Measurements from ENCODE around the gene CLEC6A. TPM values are rescaled to one million over a fixed set of nuclear protein-coding genes. Genes with fewer than 3 reads are reported as not detected.

The CLEC6A gene
- total RNA-seq, 1 experiment from 2014 or later = not detected

- no peaks in the 10 kb centered on the region for H3K36me3 Mint-ChIP-seq (ENCODE audit: insufficient read depth, unreplicated experiment)
- CTCF ChIA-PET = interaction anchor here (0.6 to 1.3 kb wide), 2 partner anchors 25 to 366 kb away, joined by 4 read pairs; no protein-coding TSS in a partner anchor
- no peak for TF ChIP-seq CTCF (IDR thresholded peaks at IDR 0.05; ENCODE audit: unreplicated experiment)
- no peak for DNase-seq (ENCODE audit: unreplicated experiment)
- no peak overlapping the region for H3K27ac Mint-ChIP-seq (ENCODE audit: low read depth, unreplicated experiment)
- peaks cover 51% of the 10 kb centered on the region for H3K27me3 Mint-ChIP-seq (ENCODE audit: insufficient read depth, unreplicated experiment)
- intact Hi-C loops (cut with micrococcal nuclease) = no loop called here
- no peak overlapping the region for H3K4me3 Mint-ChIP-seq (ENCODE audit: unreplicated experiment)
- H3K4me1 Mint-ChIP-seq (ENCODE audit: insufficient read depth, unreplicated experiment) = no peaks in the 10 kb centered on the region
- H3K9me3 Mint-ChIP-seq (ENCODE audit: unreplicated experiment) = no peaks in the 10 kb centered on the region
- POLR2A ChIA-PET = no interaction called here
- BruUV-seq (replicated peaks) = no TSS peak
These were observed 63.4 kb downstream of the CLEC6A start for GRCh38 chr12:8519171-8519570.

GRCh38 chr12:8527250-8528130 is 71.7 kb downstream of the CLEC6A start:
- Mint-ChIP-seq H3K27ac (ENCODE audit: low read depth, unreplicated experiment) (no peak overlapping the region), H3K4me3 (ENCODE audit: unreplicated experiment) (no peak overlapping the region), H3K4me1 (ENCODE audit: insufficient read depth, unreplicated experiment) (no peaks in the 10 kb centered on the region), H3K36me3 (ENCODE audit: insufficient read depth, unreplicated experiment) (no peaks in the 10 kb centered on the region), H3K27me3 (ENCODE audit: insufficient read depth, unreplicated experiment) (peaks cover 65% of the 10 kb centered on the region), H3K9me3 (ENCODE audit: unreplicated experiment) (no peaks in the 10 kb centered on the region)
- ChIA-PET POLR2A (no interaction called here), CTCF (interaction anchor here (3.1 kb wide), 1 partner anchor 17 kb away, joined by 27 read pairs; no protein-coding TSS in a partner anchor)
- no TSS peak for BruUV-seq (replicated peaks)
- intact Hi-C loops (cut with micrococcal nuclease) = no loop called here
- DNase-seq (ENCODE audit: unreplicated experiment) = no peak
- TF ChIP-seq CTCF (IDR thresholded peaks at IDR 0.05; ENCODE audit: unreplicated experiment) = no peak

Other genes starting within 250 kb of the CLEC6A start
- not detected in 2 replicates for gene FAM90A1, start 228.3 kb upstream of the CLEC6A start, total RNA-seq (2022)
- not detected in 2 replicates for gene CLEC4D, start 57.5 kb downstream of the CLEC6A start, total RNA-seq (2022)
- gene CLEC4E, start 84.9 kb downstream of the CLEC6A start, total RNA-seq (2022) = not detected in 2 replicates
- gene AICDA, start 156.9 kb downstream of the CLEC6A start, total RNA-seq (2022) = not detected in 2 replicates
- gene MFAP5, start 206.9 kb downstream of the CLEC6A start, total RNA-seq (2022) = 0.64 and 1.6 TPM in 2 replicates
- 32.7 and 34.4 TPM in 2 replicates for gene RIMKLB, start 242.0 kb downstream of the CLEC6A start, total RNA-seq (2022)